ENCODE data around the gene MNX1.

DNA sequence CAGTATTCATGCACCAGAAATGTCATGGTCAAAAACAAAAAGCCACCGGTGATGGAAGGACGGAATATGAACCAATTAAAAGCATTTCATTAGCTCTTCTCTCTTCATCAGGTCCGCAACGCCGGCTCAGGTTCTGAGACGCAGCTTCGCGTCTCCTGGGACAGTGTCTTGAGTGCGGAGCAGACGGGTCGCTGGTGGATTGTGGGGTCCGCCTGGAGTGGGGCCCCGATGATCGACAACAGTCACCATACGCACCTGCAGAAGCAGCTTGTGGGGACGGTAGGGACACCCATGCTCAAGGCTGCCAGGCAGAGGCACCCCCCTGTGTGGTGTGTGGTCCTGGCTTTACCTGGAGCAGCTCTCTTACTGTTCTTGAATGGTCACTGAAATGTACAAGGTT, 47.6 kb downstream of the MNX1 start:
- TF ChIP-seq, protein P1, sequence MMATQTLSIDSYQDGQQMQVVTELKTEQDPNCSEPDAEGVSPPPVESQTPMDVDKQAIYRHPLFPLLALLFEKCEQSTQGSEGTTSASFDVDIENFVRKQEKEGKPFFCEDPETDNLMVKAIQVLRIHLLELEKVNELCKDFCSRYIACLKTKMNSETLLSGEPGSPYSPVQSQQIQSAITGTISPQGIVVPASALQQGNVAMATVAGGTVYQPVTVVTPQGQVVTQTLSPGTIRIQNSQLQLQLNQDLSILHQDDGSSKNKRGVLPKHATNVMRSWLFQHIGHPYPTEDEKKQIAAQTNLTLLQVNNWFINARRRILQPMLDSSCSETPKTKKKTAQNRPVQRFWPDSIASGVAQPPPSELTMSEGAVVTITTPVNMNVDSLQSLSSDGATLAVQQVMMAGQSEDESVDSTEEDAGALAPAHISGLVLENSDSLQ (IDR thresholded peaks at IDR 0.05) = no peak
- TF ChIP-seq BHLHE40 (IDR thresholded peaks at IDR 0.05; ENCODE audit: borderline replicate concordance) (no peak), CTBP1 (IDR thresholded peaks at IDR 0.05; ENCODE audit: borderline replicate concordance) (no peak), LEF1 (IDR thresholded peaks at IDR 0.05; ENCODE audit: borderline replicate concordance) (no peak)
